Activated B cell treated with CpG ODN at 0.5 μM for 24 hours (primary cell): ENCODE data around the gene OPTC. TPM values are rescaled to one million over a fixed set of nuclear protein-coding genes. Genes with fewer than 3 reads are reported as not detected.

Experiments
- ATAC-seq: fragments of 200-7000 bp; cut with Tn5 transposase; one replicate; pipeline ENCODE4 v1.10.0; 2021; ENCODE audit warnings: low read depth, mild to moderate bottlenecking, moderate library complexity
- CTCF ChIA-PET: fragments of 350-600 bp; sonication (Branson Sonifier 250); formaldehyde crosslinking; loops from one replicate; lab custom pipeline; 2021; ENCODE audit warnings: antibody characterized with exemption; lab: Charles Lee
- POLR2A ChIA-PET: fragments of 350-600 bp; sonication (Branson Sonifier 250); formaldehyde crosslinking; loops from one replicate; lab custom pipeline; 2021; ENCODE audit warnings: antibody characterized with exemption; lab: Charles Lee
- DNase-seq: peaks from one replicate; pipeline ENCODE4 v3.0.0; 2022
- H3K27ac Mint-ChIP-seq: one replicate; pipeline ENCODE4 v1.8.0; 2020; ENCODE audit warnings: mixed read lengths
- H3K27me3 Mint-ChIP-seq: one replicate; pipeline ENCODE4 v1.8.0; 2021; ENCODE audit warnings: mixed read lengths
- H3K36me3 Mint-ChIP-seq: one replicate; pipeline ENCODE4 v1.8.0; 2021; ENCODE audit warnings: low read depth, mixed read lengths
- H3K4me1 Mint-ChIP-seq: one replicate; pipeline ENCODE4 v1.8.0; 2021; ENCODE audit warnings: mixed read lengths
- H3K4me3 Mint-ChIP-seq: one replicate; pipeline ENCODE4 v1.8.0; 2020; ENCODE audit warnings: mild to moderate bottlenecking, mixed read lengths
- H3K9me3 Mint-ChIP-seq: one replicate; pipeline ENCODE4 v1.8.0; 2020; ENCODE audit warnings: mixed read lengths
- CTCF ChIP-seq: fragments of 200-600 bp; IDR thresholded peaks from one replicate; pipeline ENCODE4 v1.8.0; 2022; ENCODE audit warnings: antibody characterized with exemption, mild to moderate bottlenecking
- intact Hi-C: fragments of 100-400 bp; cut with micrococcal nuclease; formaldehyde crosslinking; loops from one replicate; pipeline ENCODE4 v1.15.1; 2024
- total RNA-seq: library from RNA; stranded (reverse); gene quantifications from 2 replicates; pipeline ENCODE4 v1.2.3, GENCODE V29; 2022

The OPTC gene
- total RNA-seq, 1 donor from 2014 or later = not detected

- ChIA-PET CTCF (no interaction called here), POLR2A (no interaction called here)
- Mint-ChIP-seq H3K4me3 (no peak overlapping the region), H3K4me1 (peaks cover 27% of the 10 kb centered on the region), H3K27me3 (peaks cover 14% of the 10 kb centered on the region), H3K36me3 (no peaks in the 10 kb centered on the region), H3K27ac (no peak overlapping the region), H3K9me3 (no peaks in the 10 kb centered on the region)
- no peak for ATAC-seq
- TF ChIP-seq CTCF = no peak
- no peak for DNase-seq
- intact Hi-C loops = no loop called here
Measured at GRCh38 chr1:203454986-203455471, 38.9 kb upstream of the OPTC start.

GRCh38 chr1:203455706-203456105 is 38.2 kb upstream of the OPTC start:
- Mint-ChIP-seq H3K27me3 (peaks cover 16% of the 10 kb centered on the region), H3K4me3 (no peak overlapping the region), H3K9me3 (no peaks in the 10 kb centered on the region), H3K4me1 (peaks cover 33% of the 10 kb centered on the region), H3K36me3 (no peaks in the 10 kb centered on the region), H3K27ac (no peak overlapping the region)
- DNase-seq (no peak), ATAC-seq (no peak)
- CTCF ChIA-PET = no interaction called here
- POLR2A ChIA-PET = no interaction called here
- intact Hi-C loops = no loop called here
- no peak for TF ChIP-seq CTCF

GRCh38 chr1:203456577-203456976 is 37.4 kb upstream of the OPTC start:
- no peak for TF ChIP-seq CTCF
- ChIA-PET CTCF (no interaction called here), POLR2A (no interaction called here)
- H3K4me1 Mint-ChIP-seq = peaks cover 39% of the 10 kb centered on the region
- DNase-seq (no peak), ATAC-seq (no peak)
- peaks cover 13% of the 10 kb centered on the region for H3K27me3 Mint-ChIP-seq
- H3K36me3 Mint-ChIP-seq = no peaks in the 10 kb centered on the region
- no peak overlapping the region for H3K4me3 Mint-ChIP-seq
- H3K27ac Mint-ChIP-seq = no peak overlapping the region
- intact Hi-C loops = no loop called here
- no peaks in the 10 kb centered on the region for H3K9me3 Mint-ChIP-seq

GRCh38 chr1:203458078-203458477 is 35.9 kb upstream of the OPTC start:
- no peaks in the 10 kb centered on the region for H3K9me3 Mint-ChIP-seq
- no peak overlapping the region for H3K27ac Mint-ChIP-seq
- H3K36me3 Mint-ChIP-seq = no peaks in the 10 kb centered on the region
- peaks cover 45% of the 10 kb centered on the region for H3K4me1 Mint-ChIP-seq
- TF ChIP-seq CTCF = no peak
- POLR2A ChIA-PET = no interaction called here
- no peak for DNase-seq
- no peak for ATAC-seq
- CTCF ChIA-PET = no interaction called here
- intact Hi-C loops = no loop called here
- no peak overlapping the region for H3K4me3 Mint-ChIP-seq
- peaks cover 11% of the 10 kb centered on the region for H3K27me3 Mint-ChIP-seq

- peaks cover 38% of the 10 kb centered on the region for H3K4me1 Mint-ChIP-seq
- no peaks in the 10 kb centered on the region for H3K36me3 Mint-ChIP-seq
- ATAC-seq = no peak
- peaks cover 9% of the 10 kb centered on the region for H3K27me3 Mint-ChIP-seq
- DNase-seq = no peak
- no peak overlapping the region for H3K4me3 Mint-ChIP-seq
- H3K27ac Mint-ChIP-seq = no peak overlapping the region
- CTCF ChIA-PET = interaction anchor here (0.6 kb wide), 1 partner anchor 8 kb away, joined by 3 read pairs; no protein-coding TSS in a partner anchor
- H3K9me3 Mint-ChIP-seq = no peaks in the 10 kb centered on the region
- TF ChIP-seq CTCF = no peak
- intact Hi-C loops = no loop called here
- POLR2A ChIA-PET = no interaction called here
Measured at GRCh38 chr1:203459671-203460201, 34.2 kb upstream of the OPTC start.
